ENCODE measurements around the gene CFAP77. TPM values are rescaled to one million over a fixed set of nuclear protein-coding genes. Genes with fewer than 3 reads are reported as not detected.

Gene CFAP77
- total and polyA plus RNA-seq, 7 donors = not detected

DNA sequence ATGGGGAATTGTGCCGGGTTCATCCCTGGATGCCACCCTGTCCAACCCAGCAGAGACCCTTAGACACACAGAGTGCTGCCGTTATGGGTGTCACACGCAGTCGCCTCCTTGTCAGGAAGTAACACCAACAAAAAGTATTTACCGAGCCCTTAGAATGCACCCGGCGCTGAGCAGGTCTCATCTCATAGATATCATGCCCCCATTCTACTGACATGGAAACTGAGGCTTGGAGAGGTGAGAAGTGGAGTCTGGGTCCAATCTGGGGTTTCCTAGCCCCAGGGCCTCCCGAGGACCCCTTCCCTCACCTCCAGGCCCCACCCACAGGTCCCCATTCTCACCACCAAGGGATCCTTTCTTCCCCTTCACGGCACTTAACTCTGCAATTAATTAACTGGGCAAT lies 135.6 kb downstream of the CFAP77 start:
- intact Hi-C loops (cut with DNase I) = no loop called here
- WGBS, 2 donors = 74 to 83% methylated on average over 9 of the region's 9 CpGs

GRCh38 chr9:132546148-132547051 lies 136.4 kb downstream of the CFAP77 start:
- TF ChIP-seq CTCF (IDR thresholded peaks at IDR 0.05) (peak in 2 of 4 experiments; percentile 25 to 30), EP300 (IDR thresholded peaks at IDR 0.05) (no peak), POLR2AphosphoS5 (IDR thresholded peaks at IDR 0.05) (no peak), POLR2A (IDR thresholded peaks at IDR 0.05) (no peak)
- Histone ChIP-seq H3K9me3 (no peaks in the 10 kb centered on the region), H3K4me3 (peak overlapping the region in 2 of 4 donors; percentile 26 to 31), H3K27ac (no peak overlapping the region), H3K4me1 (peaks cover 0 to 15% (median 12%) of the 10 kb centered on the region in 4 donors), H3K36me3 (no peaks in the 10 kb centered on the region), H3K27me3 (peaks cover 0 to 31% (median 0%) of the 10 kb centered on the region in 3 donors)
- peak; percentile 74 for DNase-seq
- 4% methylated on average over 27 of the region's 27 CpGs for whole genome bisulfite sequencing, 2 donors
- intact Hi-C loops (cut with DNase I) = no loop called here

More for the DNA sequence above, 135.6 kb downstream of the CFAP77 start:
- TF ChIP-seq CTCF (IDR thresholded peaks at IDR 0.05) (no peak), POLR2A (IDR thresholded peaks at IDR 0.05) (no peak)
- no peak overlapping the region for H3K27ac ChIP-seq
- DNase-seq = no peak
- no peaks in the 10 kb centered on the region for H3K36me3 ChIP-seq
- peaks cover 0 to 15% (median 12%) of the 10 kb centered on the region in 4 donors for H3K4me1 ChIP-seq
- H3K9me3 ChIP-seq = no peaks in the 10 kb centered on the region
- H3K4me3 ChIP-seq = no peak overlapping the region
- H3K27me3 ChIP-seq = peaks cover 0 to 31% (median 0%) of the 10 kb centered on the region in 3 donors

DNA sequence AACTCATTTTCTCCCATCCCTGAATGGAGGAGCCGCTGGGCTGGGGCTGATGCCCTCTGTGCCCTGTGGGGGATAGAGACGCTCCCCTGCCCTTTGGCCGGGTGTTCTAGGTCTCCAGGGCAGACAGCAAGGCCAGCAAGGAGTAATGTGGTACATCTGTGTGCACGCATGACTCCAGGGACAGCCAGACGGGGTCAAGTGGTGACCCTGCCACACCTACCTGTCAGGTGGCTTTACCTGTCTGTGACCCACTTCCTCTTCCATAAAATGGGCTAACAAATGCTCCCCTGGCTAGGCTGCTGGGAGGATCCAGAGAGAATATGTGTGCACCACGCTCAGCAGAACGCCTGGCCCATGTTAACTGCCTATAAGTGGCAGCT lies 137.0 kb downstream of the CFAP77 start:
- no peaks in the 10 kb centered on the region for H3K9me3 ChIP-seq
- no peaks in the 10 kb centered on the region for H3K36me3 ChIP-seq
- intact Hi-C loops (cut with DNase I) = no loop called here
- 43 to 71% methylated on average over 7 of the region's 7 CpGs for WGBS, 2 donors
- H3K27ac ChIP-seq = no peak overlapping the region
- peaks cover 0 to 31% (median 0%) of the 10 kb centered on the region in 3 donors for H3K27me3 ChIP-seq
- peaks cover 0 to 15% (median 12%) of the 10 kb centered on the region in 4 donors for H3K4me1 ChIP-seq
- H3K4me3 ChIP-seq = no peak overlapping the region
- TF ChIP-seq CTCF (IDR thresholded peaks at IDR 0.05) (no peak), POLR2A (IDR thresholded peaks at IDR 0.05) (no peak)
- no peak for DNase-seq

DNA sequence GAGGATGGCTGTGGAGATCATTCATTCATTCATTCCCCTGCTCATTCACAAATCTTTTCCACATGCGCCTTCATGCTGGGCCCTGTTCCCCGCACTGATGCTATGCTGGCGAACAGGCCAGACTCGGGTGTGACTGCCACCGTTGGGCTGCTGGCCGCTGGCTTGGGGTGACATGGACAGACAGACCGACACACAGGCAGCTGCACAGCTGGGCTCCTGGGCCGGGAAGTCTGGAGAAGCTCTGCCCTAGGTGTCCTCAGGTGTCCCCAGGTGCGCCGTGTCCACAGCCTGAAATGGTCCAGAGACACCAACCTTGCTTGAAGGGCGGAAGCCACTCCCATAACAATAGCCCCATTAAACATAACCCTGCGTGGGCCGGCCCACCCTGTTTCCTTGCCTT lies 137.4 kb downstream of the CFAP77 start:
- 81 to 90% methylated on average over 13 of the region's 13 CpGs for WGBS, 2 donors
- peaks cover 0 to 15% (median 12%) of the 10 kb centered on the region in 4 donors for H3K4me1 ChIP-seq
- no peaks in the 10 kb centered on the region for H3K9me3 ChIP-seq
- no peak overlapping the region for H3K4me3 ChIP-seq
- H3K27me3 ChIP-seq = peaks cover 0 to 31% (median 0%) of the 10 kb centered on the region in 3 donors
- no peak overlapping the region for H3K27ac ChIP-seq
- TF ChIP-seq CTCF (IDR thresholded peaks at IDR 0.05) (no peak), EP300 (IDR thresholded peaks at IDR 0.05) (no peak), POLR2A (IDR thresholded peaks at IDR 0.05) (no peak), POLR2AphosphoS5 (IDR thresholded peaks at IDR 0.05) (no peak)
- H3K36me3 ChIP-seq = no peaks in the 10 kb centered on the region
- no peak for DNase-seq
- intact Hi-C loops (cut with DNase I) = no loop called here

Data from sigmoid colon (tissue), 7 donors.